ENCODE data around the gene TCF3.

TCF3 gene

DNA sequence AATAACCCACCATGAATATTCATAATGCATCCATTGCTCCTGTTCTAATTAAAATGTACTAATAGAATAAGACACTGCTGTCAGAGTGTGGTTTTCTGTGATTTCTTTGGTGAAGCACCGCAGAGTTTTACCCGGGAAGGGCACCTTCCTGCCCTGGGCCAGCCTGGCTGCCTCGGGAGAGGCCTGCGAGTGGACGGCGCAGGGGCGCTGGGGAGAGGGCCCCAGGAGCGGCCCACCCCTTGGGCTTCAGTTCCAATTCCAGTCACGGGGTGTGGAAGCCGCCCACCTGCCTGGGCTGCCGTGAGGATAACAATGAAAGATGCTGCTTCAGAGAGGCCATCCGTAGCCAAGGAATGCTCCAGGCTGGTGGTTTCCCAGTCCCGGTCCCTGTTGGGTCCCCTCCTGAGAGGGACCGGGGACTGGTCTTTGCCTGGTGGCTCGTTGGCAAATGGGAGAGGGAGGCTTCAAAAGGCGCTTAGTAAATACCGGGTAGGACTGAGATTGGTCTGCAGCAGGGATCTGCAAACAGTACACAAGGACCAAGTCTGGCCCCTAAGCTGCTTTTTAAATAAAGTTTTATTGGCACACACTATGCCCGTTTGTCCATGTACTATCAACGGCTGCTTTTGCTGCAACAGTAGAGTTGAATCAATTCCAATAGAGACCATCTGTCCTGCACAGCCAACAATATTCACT is 18.0 kb downstream of the TCF3 start:
- Mint-ChIP-seq H3K4me3 (no peak overlapping the region), H3K9me3 (peaks cover 5% of the 10 kb centered on the region), H3K4me1 (no peaks in the 10 kb centered on the region), H3K36me3 (ENCODE audit: low read depth) (peaks cover 54% of the 10 kb centered on the region), H3K27ac (no peak overlapping the region), H3K27me3 (ENCODE audit: low read depth, poor library complexity) (no peaks in the 10 kb centered on the region)
- no peak for DNase-seq
- TF ChIP-seq, protein P1, sequence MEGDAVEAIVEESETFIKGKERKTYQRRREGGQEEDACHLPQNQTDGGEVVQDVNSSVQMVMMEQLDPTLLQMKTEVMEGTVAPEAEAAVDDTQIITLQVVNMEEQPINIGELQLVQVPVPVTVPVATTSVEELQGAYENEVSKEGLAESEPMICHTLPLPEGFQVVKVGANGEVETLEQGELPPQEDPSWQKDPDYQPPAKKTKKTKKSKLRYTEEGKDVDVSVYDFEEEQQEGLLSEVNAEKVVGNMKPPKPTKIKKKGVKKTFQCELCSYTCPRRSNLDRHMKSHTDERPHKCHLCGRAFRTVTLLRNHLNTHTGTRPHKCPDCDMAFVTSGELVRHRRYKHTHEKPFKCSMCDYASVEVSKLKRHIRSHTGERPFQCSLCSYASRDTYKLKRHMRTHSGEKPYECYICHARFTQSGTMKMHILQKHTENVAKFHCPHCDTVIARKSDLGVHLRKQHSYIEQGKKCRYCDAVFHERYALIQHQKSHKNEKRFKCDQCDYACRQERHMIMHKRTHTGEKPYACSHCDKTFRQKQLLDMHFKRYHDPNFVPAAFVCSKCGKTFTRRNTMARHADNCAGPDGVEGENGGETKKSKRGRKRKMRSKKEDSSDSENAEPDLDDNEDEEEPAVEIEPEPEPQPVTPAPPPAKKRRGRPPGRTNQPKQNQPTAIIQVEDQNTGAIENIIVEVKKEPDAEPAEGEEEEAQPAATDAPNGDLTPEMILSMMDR (IDR thresholded peaks at IDR 0.05), result no peak

DNA sequence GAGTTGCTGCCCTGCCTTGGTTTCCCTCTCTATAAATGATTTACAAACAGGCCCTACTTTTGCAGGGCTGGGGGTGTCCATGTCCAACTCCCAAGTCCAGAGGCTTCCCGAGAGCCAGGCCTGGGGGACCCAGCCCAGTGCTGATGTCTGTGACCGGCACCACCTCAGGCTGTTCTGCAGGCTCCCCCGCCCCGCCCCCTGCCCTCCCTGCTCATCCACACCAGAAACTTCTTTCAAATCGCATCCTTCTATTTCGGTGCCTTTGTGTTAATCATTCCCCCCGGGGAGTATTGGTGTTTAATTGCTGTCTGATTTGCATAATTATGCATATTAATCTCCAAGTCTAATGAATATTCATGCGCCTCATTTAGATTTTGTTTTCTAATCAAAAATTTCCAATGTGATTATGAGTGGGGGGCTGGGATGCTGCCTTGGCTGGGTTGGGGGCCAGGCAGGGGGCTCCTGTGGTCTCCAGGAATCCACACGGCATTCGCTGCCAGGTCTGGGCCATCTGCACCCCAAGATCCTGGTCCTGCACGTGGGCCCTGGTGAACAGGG is 19.1 kb downstream of the TCF3 start:
- Mint-ChIP-seq H3K27me3 (ENCODE audit: low read depth, poor library complexity) (no peaks in the 10 kb centered on the region), H3K4me1 (no peaks in the 10 kb centered on the region), H3K36me3 (ENCODE audit: low read depth) (peaks cover 44% of the 10 kb centered on the region), H3K27ac (no peak overlapping the region), H3K4me3 (no peak overlapping the region), H3K9me3 (peaks cover under 1% of the 10 kb centered on the region)
- TF ChIP-seq, protein P1 (IDR thresholded peaks at IDR 0.05), result no peak
- DNase-seq, result no peak

GRCh38 chr19:1632462-1633268 is 19.8 kb downstream of the TCF3 start:
- TF ChIP-seq, protein P1 (IDR thresholded peaks at IDR 0.05), result no peak
- no peaks in the 10 kb centered on the region for H3K9me3 Mint-ChIP-seq
- peaks cover 37% of the 10 kb centered on the region for H3K36me3 Mint-ChIP-seq (ENCODE audit: low read depth)
- H3K27me3 Mint-ChIP-seq (ENCODE audit: low read depth, poor library complexity), result no peaks in the 10 kb centered on the region
- H3K4me3 Mint-ChIP-seq, result no peak overlapping the region
- H3K27ac Mint-ChIP-seq, result no peak overlapping the region
- no peak for DNase-seq
- no peaks in the 10 kb centered on the region for H3K4me1 Mint-ChIP-seq

DNA sequence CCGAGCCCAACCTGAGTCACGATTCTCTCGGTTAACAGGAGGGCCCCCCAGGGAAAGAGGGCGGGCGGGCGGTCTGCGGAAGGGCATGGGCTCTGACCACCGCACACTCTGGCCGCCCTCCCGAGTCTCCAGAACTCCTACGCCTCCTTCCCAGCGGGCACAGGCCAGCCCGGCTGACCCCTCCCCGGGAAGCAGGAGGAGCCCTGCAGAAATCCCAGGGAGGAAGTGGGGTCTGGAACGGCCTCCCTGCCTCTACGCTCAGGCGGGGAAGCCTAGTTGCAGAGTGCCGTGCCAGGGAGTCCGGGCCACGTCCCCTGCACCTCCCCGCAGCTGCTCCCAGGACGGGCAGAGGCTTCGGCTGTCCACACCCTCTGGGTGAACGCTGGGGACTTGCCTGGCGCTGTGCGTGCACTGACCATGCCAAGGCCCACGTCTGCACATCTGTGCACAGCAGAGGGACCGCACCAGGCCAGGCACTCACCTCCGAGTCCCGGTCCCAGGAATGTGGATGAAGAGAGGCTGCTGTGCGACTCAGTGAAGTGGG is 20.8 kb downstream of the TCF3 start:
- TF ChIP-seq, protein P1 (IDR thresholded peaks at IDR 0.05), result no peak
- no peak overlapping the region for H3K27ac Mint-ChIP-seq
- no peaks in the 10 kb centered on the region for H3K27me3 Mint-ChIP-seq (ENCODE audit: low read depth, poor library complexity)
- no peak for DNase-seq
- H3K36me3 Mint-ChIP-seq (ENCODE audit: low read depth), result peaks cover 26% of the 10 kb centered on the region
- H3K4me1 Mint-ChIP-seq, result no peaks in the 10 kb centered on the region
- no peaks in the 10 kb centered on the region for H3K9me3 Mint-ChIP-seq
- no peak overlapping the region for H3K4me3 Mint-ChIP-seq

- DNase-seq, result no peak
- H3K27me3 Mint-ChIP-seq (ENCODE audit: low read depth, poor library complexity), result no peaks in the 10 kb centered on the region
- peaks cover 22% of the 10 kb centered on the region for H3K36me3 Mint-ChIP-seq (ENCODE audit: low read depth)
- no peak overlapping the region for H3K4me3 Mint-ChIP-seq
- no peaks in the 10 kb centered on the region for H3K9me3 Mint-ChIP-seq
- TF ChIP-seq, protein P1 (IDR thresholded peaks at IDR 0.05), result no peak
- no peaks in the 10 kb centered on the region for H3K4me1 Mint-ChIP-seq
- H3K27ac Mint-ChIP-seq, result no peak overlapping the region
Observed at GRCh38 chr19:1630811-1631210, 21.6 kb downstream of the TCF3 start.
